HepG2 (cell line): ENCODE measurements around the gene VGF.

Source experiments
- CBX5 ChIP-seq: sonication (generic); formaldehyde crosslinking; IDR thresholded peaks from 2 replicates; pipeline ENCODE4 v1.4.0; 2020; ENCODE audit warnings: missing genetic modification reagents, borderline replicate concordance
- CTCF ChIP-seq: sonication (generic); formaldehyde crosslinking; IDR thresholded peaks from 2 replicates; pipeline ENCODE4 v1.5.0; 2020; ENCODE audit warnings: mild to moderate bottlenecking, missing genetic modification reagents, moderate library complexity
- HCFC1 ChIP-seq: fragments of 150-350 bp; IDR thresholded peaks from 2 replicates; pipeline ENCODE4 v1.6.1; 2014; ENCODE audit warnings: low read depth, low read length
- HNRNPUL1 ChIP-seq: fragments of 200-400 bp; formaldehyde crosslinking; IDR thresholded peaks from 2 replicates; pipeline ENCODE4 v1.6.1; 2017; ENCODE audit warnings: low read depth, mild to moderate bottlenecking, low read length, moderate library complexity
- NPAS2 ChIP-seq: sonication (generic); formaldehyde crosslinking; IDR thresholded peaks from 2 replicates; pipeline ENCODE4 v1.8.0; 2022; ENCODE audit warnings: mild to moderate bottlenecking, missing genetic modification reagents, borderline replicate concordance
- REST ChIP-seq, 2 experiments: IDR thresholded peaks; 2 replicates each; pipeline ENCODE4 v1.6.1; 2011 to 2012; ENCODE audit warnings: low read length in 2 of 2, borderline replicate concordance in 1 of 2, low read depth in 1 of 2, mild to moderate bottlenecking in 1 of 2, moderate library complexity in 1 of 2
- SP1 ChIP-seq, 2 experiments: fragments of 450-650 bp in 1 of 2; sonication (generic) in 1 of 2; formaldehyde crosslinking in 1 of 2; IDR thresholded peaks; 2 replicates each; pipeline versions ENCODE4 v1.4.0 to v1.6.1; 2016 to 2020; ENCODE audit warnings: missing genetic modification reagents in 1 of 2
- TCF12 ChIP-seq, 2 experiments: fragments of 450-650 bp in 1 of 2; sonication (generic) in 1 of 2; formaldehyde crosslinking in 1 of 2; IDR thresholded peaks; 2 replicates each; pipeline versions ENCODE4 v1.6.1 to v1.8.0; 2017 to 2022; ENCODE audit warnings: antibody characterized with exemption in 1 of 2, mild to moderate bottlenecking in 1 of 2, missing genetic modification reagents in 1 of 2, moderate library complexity in 1 of 2
- TRIM24 ChIP-seq: sonication (generic); formaldehyde crosslinking; IDR thresholded peaks from 2 replicates; pipeline ENCODE4 v1.8.0; 2022; ENCODE audit warnings: mild to moderate bottlenecking, missing genetic modification reagents
- ZNF224 ChIP-seq: sonication (generic); formaldehyde crosslinking; IDR thresholded peaks from 2 replicates; pipeline ENCODE4 v1.5.0; 2020; ENCODE audit warnings: mild to moderate bottlenecking, missing genetic modification reagents
- ZNF264 ChIP-seq: sonication (generic); formaldehyde crosslinking; IDR thresholded peaks from 2 replicates; pipeline ENCODE4 v1.4.0; 2020; ENCODE audit warnings: missing genetic modification reagents
- ZNF609 ChIP-seq: sonication (generic); formaldehyde crosslinking; IDR thresholded peaks from 2 replicates; pipeline ENCODE4 v1.4.0; 2020; ENCODE audit warnings: mild to moderate bottlenecking, missing genetic modification reagents, borderline replicate concordance
- ZNF780A ChIP-seq: sonication (generic); formaldehyde crosslinking; IDR thresholded peaks from 2 replicates; pipeline ENCODE4 v1.8.0; 2022; ENCODE audit warnings: mild to moderate bottlenecking, missing genetic modification reagents, moderate library complexity

GRCh38 chr7:101163279-101164070 is 1.9 kb downstream of the VGF start:
- no peak for TF ChIP-seq ZNF609 (CRISPR knock-in tag)
- TF ChIP-seq ZNF224 (CRISPR knock-in tag): no peak
- TF ChIP-seq CTCF (CRISPR knock-in tag): no peak
- TF ChIP-seq TCF12 (IDR thresholded peaks at IDR 0.05): no peak
- no peak for TF ChIP-seq TCF12 (CRISPR knock-in tag; IDR thresholded peaks at IDR 0.05)
- no peak for TF ChIP-seq CBX5 (CRISPR knock-in tag)
- no peak for TF ChIP-seq HCFC1
- no peak for TF ChIP-seq SP1 (IDR thresholded peaks at IDR 0.05)
- no peak for TF ChIP-seq SP1 (CRISPR knock-in tag; IDR thresholded peaks at IDR 0.05)
- TF ChIP-seq REST (IDR thresholded peaks at IDR 0.05; ENCODE audit: borderline replicate concordance in 1 of 2, low read depth in 1 of 2, low read length in 2 of 2): peak in 1 of 2 experiments; percentile 13; a peak in 3 of 4 replicates
- no peak for TF ChIP-seq NPAS2 (CRISPR knock-in tag)
- TF ChIP-seq ZNF780A (CRISPR knock-in tag): no peak
- no peak for TF ChIP-seq ZNF264 (CRISPR knock-in tag)
- no peak for TF ChIP-seq HNRNPUL1
- no peak for TF ChIP-seq TRIM24 (CRISPR knock-in tag)
